ENCODE data around the gene KCNJ11. TPM values are rescaled to one million over a fixed set of nuclear protein-coding genes. Genes with fewer than 3 reads are reported as not detected.
A peak's percentile ranks its signal among the peaks of the same experiment; 100 is the strongest.

Gene KCNJ11
- total and polyA plus RNA-seq, 2 of the 13 experiments (the other 11 are each of a cell fraction or from before 2014, with no cell fraction given): 0.38 to 1.6 TPM

DNA sequence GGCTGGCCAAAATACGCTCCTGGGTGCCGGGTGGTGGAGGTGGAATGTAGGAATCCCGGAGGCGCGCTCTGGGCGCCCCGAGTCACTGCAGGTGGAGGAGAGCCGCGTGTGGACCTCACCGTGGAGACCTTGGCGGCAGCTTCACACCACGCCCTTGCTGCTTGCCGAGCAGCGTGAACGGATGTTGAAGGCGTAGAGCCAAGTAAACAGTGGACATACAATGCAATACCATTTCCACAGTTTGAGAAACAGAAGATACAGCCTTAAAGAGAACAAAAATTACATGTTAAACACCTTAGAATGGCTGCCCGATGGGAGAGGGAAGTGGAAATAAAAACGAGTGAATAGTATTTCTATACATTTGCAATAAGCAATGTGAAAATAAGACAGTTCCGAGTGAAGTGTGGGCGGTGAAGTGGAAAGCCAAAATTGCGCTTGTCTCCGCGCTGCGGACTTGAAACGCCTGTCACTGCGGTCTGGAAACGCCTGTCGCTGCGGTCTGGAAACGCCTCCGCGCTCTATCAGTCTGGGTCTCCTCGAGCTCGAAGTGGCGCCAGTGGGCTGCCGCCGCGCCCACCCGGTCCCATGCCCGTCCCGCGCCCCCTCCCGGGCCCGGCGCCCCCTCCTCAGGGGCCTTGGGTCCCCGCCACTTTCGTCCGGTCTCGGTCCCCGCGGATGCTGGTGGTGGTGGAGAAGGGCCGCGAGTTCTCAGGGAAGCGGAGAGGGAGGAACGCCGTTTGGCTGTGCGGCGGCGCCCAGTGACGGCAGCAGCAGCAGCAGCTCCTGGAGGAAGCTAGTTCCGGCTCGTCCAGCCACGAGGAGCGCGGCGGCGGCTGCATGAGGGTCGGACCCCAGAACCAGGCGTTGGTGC is 35.3 kb downstream of the KCNJ11 start (continued):
- TF ChIP-seq ZSCAN5A (CRISPR knock-in tag; IDR thresholded peaks at IDR 0.05; ENCODE audit: borderline replicate concordance) (no peak), GRHL1 (CRISPR knock-in tag; conservative IDR thresholded peaks at IDR 0.05) (no peak), ELF1 (CRISPR knock-in tag; IDR thresholded peaks at IDR 0.05) (peak; percentile 85), ZNF562 (CRISPR knock-in tag; IDR thresholded peaks at IDR 0.05; ENCODE audit: borderline replicate concordance) (no peak), ZBTB38 (CRISPR knock-in tag; IDR thresholded peaks at IDR 0.05) (peak; percentile 58; the same call in 1 of the 2 replicates), TAF15 (IDR thresholded peaks at IDR 0.05; ENCODE audit: low read depth, low read length, poor library complexity, severe bottlenecking) (peak; percentile 94), DPF2 (CRISPR knock-in tag; IDR thresholded peaks at IDR 0.05; ENCODE audit: borderline replicate concordance, low read depth) (0 out of 2 replicates have a peak, but pooled peaks have one; percentile 34), CBFB (CRISPR knock-in tag; IDR thresholded peaks at IDR 0.05) (peak; percentile 48; the same call in 1 of the 2 replicates), TBX2 (CRISPR knock-in tag; IDR thresholded peaks at IDR 0.05; ENCODE audit: borderline replicate concordance) (peak; percentile 92), WIZ (CRISPR knock-in tag; IDR thresholded peaks at IDR 0.05) (0 out of 2 replicates have a peak, but pooled peaks have one; percentile 32), ZNF572 (CRISPR knock-in tag; IDR thresholded peaks at IDR 0.05) (peak; percentile 48; the same call in 1 of the 2 replicates), CEBPG (CRISPR knock-in tag; IDR thresholded peaks at IDR 0.05) (0 out of 2 replicates have a peak, but pooled peaks have one; percentile 10), CHCHD3 (CRISPR knock-in tag; IDR thresholded peaks at IDR 0.05) (0 out of 2 replicates have a peak, but pooled peaks have one; percentile 39), ZNF747 (CRISPR knock-in tag; IDR thresholded peaks at IDR 0.05; ENCODE audit: borderline replicate concordance) (peak; percentile 97), ZNF709 (CRISPR knock-in tag; IDR thresholded peaks at IDR 0.05) (peak; percentile 14; the same call in 1 of the 2 replicates), RFXAP (CRISPR knock-in tag; IDR thresholded peaks at IDR 0.05; ENCODE audit: borderline replicate concordance) (0 out of 2 replicates have a peak, but pooled peaks have one; percentile 26), ARID2 (CRISPR knock-in tag; IDR thresholded peaks at IDR 0.05; ENCODE audit: borderline replicate concordance) (no peak), DRAP1 (CRISPR knock-in tag; IDR thresholded peaks at IDR 0.05) (peak; percentile 64), ZMAT3 (CRISPR knock-in tag; conservative IDR thresholded peaks at IDR 0.05) (peak; percentile 92; the same call in 1 of the 2 replicates)
- TF ChIP-seq, protein P1, sequence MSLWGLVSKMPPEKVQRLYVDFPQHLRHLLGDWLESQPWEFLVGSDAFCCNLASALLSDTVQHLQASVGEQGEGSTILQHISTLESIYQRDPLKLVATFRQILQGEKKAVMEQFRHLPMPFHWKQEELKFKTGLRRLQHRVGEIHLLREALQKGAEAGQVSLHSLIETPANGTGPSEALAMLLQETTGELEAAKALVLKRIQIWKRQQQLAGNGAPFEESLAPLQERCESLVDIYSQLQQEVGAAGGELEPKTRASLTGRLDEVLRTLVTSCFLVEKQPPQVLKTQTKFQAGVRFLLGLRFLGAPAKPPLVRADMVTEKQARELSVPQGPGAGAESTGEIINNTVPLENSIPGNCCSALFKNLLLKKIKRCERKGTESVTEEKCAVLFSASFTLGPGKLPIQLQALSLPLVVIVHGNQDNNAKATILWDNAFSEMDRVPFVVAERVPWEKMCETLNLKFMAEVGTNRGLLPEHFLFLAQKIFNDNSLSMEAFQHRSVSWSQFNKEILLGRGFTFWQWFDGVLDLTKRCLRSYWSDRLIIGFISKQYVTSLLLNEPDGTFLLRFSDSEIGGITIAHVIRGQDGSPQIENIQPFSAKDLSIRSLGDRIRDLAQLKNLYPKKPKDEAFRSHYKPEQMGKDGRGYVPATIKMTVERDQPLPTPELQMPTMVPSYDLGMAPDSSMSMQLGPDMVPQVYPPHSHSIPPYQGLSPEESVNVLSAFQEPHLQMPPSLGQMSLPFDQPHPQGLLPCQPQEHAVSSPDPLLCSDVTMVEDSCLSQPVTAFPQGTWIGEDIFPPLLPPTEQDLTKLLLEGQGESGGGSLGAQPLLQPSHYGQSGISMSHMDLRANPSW (CRISPR knock-in tag; IDR thresholded peaks at IDR 0.05; ENCODE audit: borderline replicate concordance): no peak
